IMR-90 (cell line): ENCODE measurements around the gene RXYLT1. TPM values are rescaled to one million over a fixed set of nuclear protein-coding genes. Genes with fewer than 3 reads are reported as not detected.

Experiments
- ATAC-seq: fragments of 200-7000 bp; cut with Tn5 transposase; 2 replicates; pipeline ENCODE4 v1.9.1; 2020; ENCODE audit warnings: low read depth, mild to moderate bottlenecking, moderate library complexity
- BruUV-seq: library from RNA; stranded (reverse); fragments of 400-500 nt; replicated peaks from 2 replicates; lab custom pipeline; 2021; lab: Mats Ljungman, UMichigan
- CTCF ChIA-PET: fragments of 300-600 bp; formaldehyde crosslinking; extraction: SDS; loops from one replicate; lab custom pipeline; 2021; ENCODE audit warnings: antibody characterized with exemption; lab: Yijun Ruan, JAX
- POLR2A ChIA-PET: fragments of 300-600 bp; sonication (Branson Sonifier 250); formaldehyde crosslinking; loops from one replicate; lab custom pipeline; 2022; ENCODE audit warnings: antibody characterized with exemption; ENCODE audit not compliant: unreplicated experiment; lab: Charles Lee
- DNase-seq: peaks from one replicate; pipeline ENCODE4 v3.0.0; 2013
- H2AFZ ChIP-seq: replicated peaks from 2 replicates; pipeline ENCODE3; 2013; ENCODE audit warnings: low read length, mild to moderate bottlenecking; ENCODE audit not compliant: poor library complexity
- H2AK5ac ChIP-seq: 2 replicates; pipeline ENCODE4 v1.6.1; 2013; ENCODE audit warnings: low read depth, low read length, inconsistent platforms
- H2AK9ac ChIP-seq: replicated peaks from 2 replicates; pipeline ENCODE3; 2013; ENCODE audit warnings: mild to moderate bottlenecking, low read depth, low read length, moderate library complexity; ENCODE audit not compliant: poor library complexity
- H2BK120ac ChIP-seq: 2 replicates; pipeline ENCODE4 v1.6.1; 2013; ENCODE audit warnings: low read depth, low read length, inconsistent platforms
- H2BK15ac ChIP-seq: 3 replicates; pipeline ENCODE4 v1.6.1; 2013; ENCODE audit warnings: low read depth, low read length, inconsistent platforms
- H2BK20ac ChIP-seq: 2 replicates; pipeline ENCODE4 v1.6.1; 2013; ENCODE audit warnings: low read depth, mild to moderate bottlenecking, inconsistent platforms, low read length, moderate library complexity
- H2BK5ac ChIP-seq: 2 replicates; pipeline ENCODE4 v1.6.1; 2013; ENCODE audit warnings: mild to moderate bottlenecking, low read depth, low read length, inconsistent platforms; ENCODE audit not compliant: poor library complexity, severe bottlenecking
- H3K14ac ChIP-seq: replicated peaks from 2 replicates; pipeline ENCODE4 v1.6.1; 2013; ENCODE audit warnings: low read depth, low read length, inconsistent platforms
- H3K18ac ChIP-seq: 2 replicates; pipeline ENCODE4 v1.6.1; 2013; ENCODE audit warnings: low read depth, low read length, control low read depth
- H3K23ac ChIP-seq: 2 replicates; pipeline ENCODE4 v1.6.1; 2013; ENCODE audit warnings: low read depth, low read length, inconsistent platforms
- H3K27ac ChIP-seq: 2 replicates; pipeline ENCODE4 v1.5.1; 2013; ENCODE audit warnings: mild to moderate bottlenecking, control low read depth, low read length; ENCODE audit not compliant: insufficient read depth
- H3K27me3 ChIP-seq: 2 replicates; pipeline ENCODE4 v1.6.1; 2013; ENCODE audit warnings: low read length; ENCODE audit not compliant: control insufficient read depth, insufficient read depth
- H3K36me3 ChIP-seq: 2 replicates; pipeline ENCODE4 v1.6.1; 2013; ENCODE audit warnings: low read length, mixed read lengths; ENCODE audit not compliant: control insufficient read depth, insufficient read depth
- H3K4ac ChIP-seq: 2 replicates; pipeline ENCODE4 v1.6.1; 2013; ENCODE audit warnings: low read depth, low read length, inconsistent platforms
- H3K4me1 ChIP-seq: 2 replicates; pipeline ENCODE4 v1.6.1; 2013; ENCODE audit warnings: low read length, mixed read lengths; ENCODE audit not compliant: control insufficient read depth, insufficient read depth
- H3K4me2 ChIP-seq: 2 replicates; pipeline ENCODE4 v1.6.1; 2013; ENCODE audit warnings: low read depth, mild to moderate bottlenecking, control low read depth, low read length, moderate library complexity
- H3K4me3 ChIP-seq: 2 replicates; pipeline ENCODE4 v1.5.1; 2013; ENCODE audit warnings: low read depth, mild to moderate bottlenecking, control low read depth, low read length, moderate library complexity; ENCODE audit not compliant: insufficient read depth
- H3K56ac ChIP-seq: 2 replicates; pipeline ENCODE4 v1.6.1; 2013; ENCODE audit warnings: low read length, inconsistent platforms; ENCODE audit not compliant: insufficient read depth; ENCODE audit errors: extremely low read depth
- H3K79me1 ChIP-seq, 2 experiments: 2 replicates each; pipeline ENCODE4 v1.6.1; 2013; ENCODE audit warnings: low read length in 2 of 2, inconsistent platforms in 1 of 2, low read depth in 1 of 2
- H3K9ac ChIP-seq: 2 replicates; pipeline ENCODE4 v1.6.1; 2013; ENCODE audit warnings: low read depth, low read length, control low read depth
- H3K9me1 ChIP-seq: 2 replicates; pipeline ENCODE4 v1.6.1; 2013; ENCODE audit warnings: low read length, inconsistent platforms; ENCODE audit not compliant: insufficient read depth
- H3K9me3 ChIP-seq: 2 replicates; pipeline ENCODE4 v1.6.1; 2013; ENCODE audit warnings: low read length; ENCODE audit not compliant: control insufficient read depth, insufficient read depth
- H4K20me1 ChIP-seq: 2 replicates; pipeline ENCODE4 v1.6.1; 2013; ENCODE audit warnings: low read length, inconsistent platforms; ENCODE audit not compliant: insufficient read depth
- H4K5ac ChIP-seq: 2 replicates; pipeline ENCODE4 v1.6.1; 2013; ENCODE audit warnings: mild to moderate bottlenecking, low read depth, low read length, control low read depth
- H4K8ac ChIP-seq, 2 experiments: 2 replicates each; pipeline ENCODE4 v1.6.1; 2013; ENCODE audit warnings: low read depth in 2 of 2, low read length in 2 of 2, control low read depth in 1 of 2, inconsistent platforms in 1 of 2
- H4K91ac ChIP-seq: 2 replicates; pipeline ENCODE4 v1.6.1; 2013; ENCODE audit warnings: low read depth, low read length, inconsistent platforms; ENCODE audit not compliant: insufficient read depth
- CEBPB ChIP-seq: IDR thresholded peaks from 2 replicates; pipeline ENCODE4 v1.6.1; 2012; ENCODE audit warnings: low read depth, low read length, improper control_type of control experiment
- CHD1 ChIP-seq: IDR thresholded peaks from 2 replicates; pipeline ENCODE4 v1.6.1; 2012; ENCODE audit warnings: low read depth, low read length, improper control_type of control experiment
- FOS ChIP-seq: fragments of 150-350 bp; IDR thresholded peaks from 2 replicates; pipeline ENCODE4 v1.6.1; 2016; ENCODE audit warnings: low read depth, low read length
- MAFK ChIP-seq: IDR thresholded peaks from 2 replicates; pipeline ENCODE4 v1.6.1; 2012; ENCODE audit warnings: low read depth, low read length, improper control_type of control experiment
- MAZ ChIP-seq: IDR thresholded peaks from 2 replicates; pipeline ENCODE4 v1.6.1; 2012; ENCODE audit warnings: low read depth, mild to moderate bottlenecking, low read length, improper control_type of control experiment, moderate library complexity, borderline replicate concordance
- MXI1 ChIP-seq: IDR thresholded peaks from 2 replicates; pipeline ENCODE4 v1.6.1; 2012; ENCODE audit warnings: low read depth, mild to moderate bottlenecking, low read length, moderate library complexity, borderline replicate concordance
- NFE2L2 ChIP-seq: fragments of 150-350 bp; IDR thresholded peaks from 2 replicates; pipeline ENCODE4 v1.6.1; 2016; ENCODE audit warnings: low read depth, mild to moderate bottlenecking, low read length
- POLR2A ChIP-seq: IDR thresholded peaks from 2 replicates; pipeline ENCODE4 v1.6.1; 2012; ENCODE audit warnings: mild to moderate bottlenecking, low read depth, low read length
- RAD21 ChIP-seq: IDR thresholded peaks from 2 replicates; pipeline ENCODE4 v1.6.1; 2012; ENCODE audit warnings: low read length, improper control_type of control experiment
- RCOR1 ChIP-seq: IDR thresholded peaks from 2 replicates; pipeline ENCODE4 v1.6.1; 2012; ENCODE audit warnings: mild to moderate bottlenecking, low read length, improper control_type of control experiment; ENCODE audit not compliant: insufficient replicate concordance
- RFX5 ChIP-seq: IDR thresholded peaks from 2 replicates; pipeline ENCODE4 v1.8.0; 2012; ENCODE audit warnings: low read depth, mild to moderate bottlenecking, low read length, moderate library complexity
- SMC3 ChIP-seq: fragments of 150-350 bp; IDR thresholded peaks from 2 replicates; pipeline ENCODE4 v1.6.1; 2016; ENCODE audit warnings: low read depth, mild to moderate bottlenecking, antibody characterized with exemption, low read length, moderate library complexity
- WGBS, 2 experiments: methylation state at CpG; one replicate each; pipeline versions ENCODE4 v1.1.5 to v1.1.7; 2013; ENCODE audit warnings: missing lambda C conversion rate in 2 of 2; ENCODE audit not compliant: insufficient read length in 1 of 2; ENCODE audit errors: extremely low coverage in 2 of 2; 5-methylcytosine and 5-hydroxymethylcytosine counted together
- dilution Hi-C: fragments of 300-500 bp; cut with HindIII; formaldehyde crosslinking; loops from one replicate; pipeline ENCODE4 v1.14.3; 2018; ENCODE audit warnings: low sequenced_read_pairs; ENCODE audit not compliant: unreplicated experiment
- in situ Hi-C: fragments of 300-500 bp; cut with MboI; formaldehyde crosslinking; loops from 3 replicates; pipeline ENCODE4 v1.14.3; 2019; ENCODE audit warnings: low sequenced_read_pairs, inconsistent platforms, mixed read lengths
- intact Hi-C: fragments of 100-400 bp; cut with micrococcal nuclease; formaldehyde crosslinking; loops from 2 replicates; pipeline ENCODE4 v1.10.0; 2022
- polyA plus RNA-seq, 3 experiments: library from polyadenylated mRNA; depleted of rRNA; stranded (reverse); fragments of >200 nt; gene quantifications; 2 replicates each; pipeline ENCODE4 v1.2.3, GENCODE V29; 2012; ENCODE audit warnings: low replicate concordance in 1 of 3
- total RNA-seq: library from RNA; depleted of rRNA; stranded (reverse); fragments of >200 nt; gene quantifications from 2 replicates; pipeline ENCODE4 v1.2.3, GENCODE V29; 2012
- TF ChIP-seq, protein P1 (sequence below): conservative IDR thresholded peaks from 2 replicates; pipeline ENCODE4 v1.5.1; 2012; ENCODE audit warnings: mild to moderate bottlenecking, low read depth, low read length, improper control_type of control experiment
- TF ChIP-seq, protein P2 (sequence below): fragments of 150-350 bp; IDR thresholded peaks from 2 replicates; pipeline ENCODE4 v1.6.1; 2016; ENCODE audit warnings: low read depth, mild to moderate bottlenecking, low read length, moderate library complexity, borderline replicate concordance
- TF ChIP-seq, protein P3 (sequence below): fragments of 150-350 bp; IDR thresholded peaks from 2 replicates; pipeline ENCODE4 v1.6.1; 2017; ENCODE audit warnings: mild to moderate bottlenecking, antibody characterized with exemption, low read length, low read depth

Gene RXYLT1
- total and polyA plus RNA-seq, 2 of the 4 experiments (the other 2 are of a cell fraction), result 9.0 to 9.5 TPM

DNA sequence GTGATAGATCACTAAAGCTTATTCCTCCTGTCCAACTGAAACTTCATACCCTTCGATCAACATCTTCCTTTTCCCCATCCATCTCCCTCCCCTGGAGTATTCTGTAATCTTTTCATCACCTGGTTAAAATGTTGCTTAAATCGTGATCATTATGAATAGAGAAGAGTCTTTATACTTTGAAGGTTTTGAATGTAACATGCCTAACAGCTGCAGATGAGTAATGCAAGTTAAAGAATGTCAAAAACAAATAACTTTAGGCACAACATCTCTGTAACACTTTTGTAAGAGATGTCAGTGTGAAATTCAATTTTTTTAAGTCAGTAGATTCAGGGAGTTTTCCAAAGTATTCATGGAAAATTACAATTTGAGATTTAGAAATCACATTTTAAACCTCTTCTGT is 25.0 kb downstream of the RXYLT1 start:
- H4K20me1 ChIP-seq, result no peaks in the 10 kb centered on the region
- no peak overlapping the region for H3K56ac ChIP-seq
- no peak overlapping the region for H2AK5ac ChIP-seq
- H2BK120ac ChIP-seq, result no peak overlapping the region
- CTCF ChIA-PET, result no interaction called here
- H3K27me3 ChIP-seq, result no peaks in the 10 kb centered on the region
- H4K91ac ChIP-seq, result no peak overlapping the region
- no peak overlapping the region for H2BK5ac ChIP-seq
- H3K4ac ChIP-seq, result no peak overlapping the region
- no peak overlapping the region for H3K9ac ChIP-seq
- POLR2A ChIA-PET, result interaction anchor here (0.6 kb wide), 1 partner anchor 10 kb away, joined by 5 read pairs; no protein-coding TSS in a partner anchor
- dilution Hi-C loops (no loop called here), in situ Hi-C loops (loop anchor here (5.0 kb wide), 1 partner anchor 387 kb away; no protein-coding TSS in a partner anchor), intact Hi-C loops (no loop called here)
- H2AK9ac ChIP-seq, result no peak overlapping the region
- H3K4me1 ChIP-seq, result peaks cover 2% of the 10 kb centered on the region; the same call in 1 of the 2 replicates
- H3K18ac ChIP-seq, result no peak overlapping the region
- no peak for TF ChIP-seq MAZ
- TF ChIP-seq, protein P1, sequence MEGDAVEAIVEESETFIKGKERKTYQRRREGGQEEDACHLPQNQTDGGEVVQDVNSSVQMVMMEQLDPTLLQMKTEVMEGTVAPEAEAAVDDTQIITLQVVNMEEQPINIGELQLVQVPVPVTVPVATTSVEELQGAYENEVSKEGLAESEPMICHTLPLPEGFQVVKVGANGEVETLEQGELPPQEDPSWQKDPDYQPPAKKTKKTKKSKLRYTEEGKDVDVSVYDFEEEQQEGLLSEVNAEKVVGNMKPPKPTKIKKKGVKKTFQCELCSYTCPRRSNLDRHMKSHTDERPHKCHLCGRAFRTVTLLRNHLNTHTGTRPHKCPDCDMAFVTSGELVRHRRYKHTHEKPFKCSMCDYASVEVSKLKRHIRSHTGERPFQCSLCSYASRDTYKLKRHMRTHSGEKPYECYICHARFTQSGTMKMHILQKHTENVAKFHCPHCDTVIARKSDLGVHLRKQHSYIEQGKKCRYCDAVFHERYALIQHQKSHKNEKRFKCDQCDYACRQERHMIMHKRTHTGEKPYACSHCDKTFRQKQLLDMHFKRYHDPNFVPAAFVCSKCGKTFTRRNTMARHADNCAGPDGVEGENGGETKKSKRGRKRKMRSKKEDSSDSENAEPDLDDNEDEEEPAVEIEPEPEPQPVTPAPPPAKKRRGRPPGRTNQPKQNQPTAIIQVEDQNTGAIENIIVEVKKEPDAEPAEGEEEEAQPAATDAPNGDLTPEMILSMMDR, result no peak
- TF ChIP-seq RFX5, result no peak
- no peak for TF ChIP-seq MAFK
- no peak for TF ChIP-seq CHD1
- TF ChIP-seq, protein P2, sequence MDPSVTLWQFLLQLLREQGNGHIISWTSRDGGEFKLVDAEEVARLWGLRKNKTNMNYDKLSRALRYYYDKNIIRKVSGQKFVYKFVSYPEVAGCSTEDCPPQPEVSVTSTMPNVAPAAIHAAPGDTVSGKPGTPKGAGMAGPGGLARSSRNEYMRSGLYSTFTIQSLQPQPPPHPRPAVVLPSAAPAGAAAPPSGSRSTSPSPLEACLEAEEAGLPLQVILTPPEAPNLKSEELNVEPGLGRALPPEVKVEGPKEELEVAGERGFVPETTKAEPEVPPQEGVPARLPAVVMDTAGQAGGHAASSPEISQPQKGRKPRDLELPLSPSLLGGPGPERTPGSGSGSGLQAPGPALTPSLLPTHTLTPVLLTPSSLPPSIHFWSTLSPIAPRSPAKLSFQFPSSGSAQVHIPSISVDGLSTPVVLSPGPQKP, result no peak
- no peak for TF ChIP-seq RAD21
- no peak for TF ChIP-seq FOS
- no peak for TF ChIP-seq CEBPB
- TF ChIP-seq, protein P3, sequence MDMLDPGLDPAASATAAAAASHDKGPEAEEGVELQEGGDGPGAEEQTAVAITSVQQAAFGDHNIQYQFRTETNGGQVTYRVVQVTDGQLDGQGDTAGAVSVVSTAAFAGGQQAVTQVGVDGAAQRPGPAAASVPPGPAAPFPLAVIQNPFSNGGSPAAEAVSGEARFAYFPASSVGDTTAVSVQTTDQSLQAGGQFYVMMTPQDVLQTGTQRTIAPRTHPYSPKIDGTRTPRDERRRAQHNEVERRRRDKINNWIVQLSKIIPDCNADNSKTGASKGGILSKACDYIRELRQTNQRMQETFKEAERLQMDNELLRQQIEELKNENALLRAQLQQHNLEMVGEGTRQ, result no peak
- no peak for TF ChIP-seq RCOR1
- no peak for TF ChIP-seq NFE2L2
- no peak for TF ChIP-seq SMC3
- TF ChIP-seq POLR2A, result no peak
- TF ChIP-seq MXI1, result no peak
- no peak overlapping the region for H2AFZ ChIP-seq
- no peaks in the 10 kb centered on the region for H3K79me1 ChIP-seq
- no CpG with 5 or more reads among the region's 2 CpGs for WGBS, 2 experiments
- H3K27ac ChIP-seq, result no peak overlapping the region
- no peak overlapping the region for H4K8ac ChIP-seq
- BruUV-seq, result no TSS peak
- H3K36me3 ChIP-seq, result peaks cover 4% of the 10 kb centered on the region; the same call in 1 of the 2 replicates
- no peak overlapping the region for H3K4me2 ChIP-seq
- H4K5ac ChIP-seq, result no peak overlapping the region
- no peaks in the 10 kb centered on the region for H3K9me3 ChIP-seq
- peaks cover 3% of the 10 kb centered on the region; the same call in 1 of the 2 replicates for H3K9me1 ChIP-seq
- no peak overlapping the region for H3K4me3 ChIP-seq
- no peak overlapping the region for H3K14ac ChIP-seq
- H2BK20ac ChIP-seq, result no peak overlapping the region
- DNase-seq (peak; percentile 35), ATAC-seq (peak; percentile 33)
- no peak overlapping the region for H3K23ac ChIP-seq
- no peak overlapping the region for H2BK15ac ChIP-seq
